ENCODE data around the gene COL23A1. TPM values are rescaled to one million over a fixed set of nuclear protein-coding genes. Genes with fewer than 3 reads are reported as not detected.
"Not testable (repeated sequence)": the region's sequence is repeated elsewhere in the genome, so short reads cannot be mapped to it uniquely, and the experiment has no call there.

COL23A1 gene
- total RNA-seq, 1 experiment from 2014 or later, result 21.7 TPM

DNA sequence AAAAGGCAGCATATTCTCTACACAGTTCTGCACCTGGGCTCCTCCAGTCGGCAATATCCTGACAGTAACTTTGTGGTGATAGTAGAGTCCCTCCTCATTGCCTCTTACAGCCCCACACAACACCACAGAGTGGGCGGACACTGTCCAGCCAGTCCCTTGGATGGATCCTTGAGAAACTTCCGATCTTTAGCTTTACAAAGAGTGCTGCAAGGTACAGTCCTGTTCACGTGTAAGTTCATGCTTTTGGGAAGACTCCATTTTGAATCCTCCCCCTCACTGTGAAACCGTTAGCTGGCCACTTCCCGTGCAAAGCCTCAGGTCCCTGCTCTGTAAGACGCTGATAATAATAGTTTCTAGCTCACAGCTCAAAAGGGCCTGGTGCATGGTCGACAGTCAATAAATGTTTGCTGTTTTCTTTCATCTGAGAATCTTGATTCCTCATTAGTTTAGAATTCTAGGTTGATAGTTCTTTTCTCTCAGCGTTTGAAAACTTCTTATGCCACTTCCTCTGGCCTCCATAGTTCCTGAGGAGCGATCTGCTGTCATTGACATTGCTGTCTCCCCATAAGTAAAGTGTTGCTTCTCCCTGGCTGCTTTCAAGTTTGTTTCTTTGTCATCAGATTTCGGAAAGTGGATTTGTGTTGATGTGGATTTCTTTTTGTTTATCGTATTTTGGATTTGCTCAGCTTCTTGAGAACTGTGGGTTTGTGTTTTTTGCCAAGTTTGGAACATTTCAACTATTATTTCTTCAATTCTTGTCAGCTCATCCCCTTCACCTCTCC lies 82.9 kb downstream of the COL23A1 start:
- DNase-seq (ENCODE audit: low read depth), result no peak

DNA sequence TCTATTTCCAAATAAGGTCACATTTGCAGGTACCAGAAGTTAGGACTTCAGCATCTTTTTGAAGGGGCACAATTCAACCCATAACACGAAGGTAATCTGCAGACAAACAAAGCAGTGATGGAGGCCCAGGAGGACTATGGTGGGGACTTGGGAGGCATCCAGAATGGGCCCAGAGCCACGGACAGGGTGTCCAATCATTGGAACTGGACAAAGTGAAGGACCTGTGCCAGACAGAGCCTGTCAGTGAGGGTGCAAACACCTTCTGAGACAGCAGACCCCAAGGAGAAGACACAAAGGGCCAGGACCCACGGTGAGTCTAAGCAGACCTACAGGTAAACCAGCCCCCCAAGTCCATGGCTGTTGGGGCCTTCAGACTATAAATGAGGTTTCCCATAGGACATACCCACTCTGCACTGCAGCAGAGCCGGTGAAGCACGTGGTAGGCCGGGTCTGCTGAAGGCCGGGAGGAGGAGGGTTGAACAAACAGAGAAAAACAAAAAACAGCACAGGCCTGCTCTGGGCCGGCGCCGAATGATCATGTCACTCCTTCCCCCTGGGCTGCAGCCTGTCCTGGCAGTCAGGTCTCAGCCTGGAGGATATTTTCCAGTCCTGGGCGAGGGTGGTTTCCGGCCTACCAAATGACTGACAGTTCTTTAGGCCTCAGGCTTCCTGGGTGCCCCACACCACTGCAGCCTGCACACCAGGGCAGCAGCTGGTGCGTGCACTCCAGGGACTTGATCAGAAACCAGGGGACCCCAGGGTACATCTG lies 84.4 kb downstream of the COL23A1 start:
- DNase-seq (ENCODE audit: low read depth), result no peak

DNA sequence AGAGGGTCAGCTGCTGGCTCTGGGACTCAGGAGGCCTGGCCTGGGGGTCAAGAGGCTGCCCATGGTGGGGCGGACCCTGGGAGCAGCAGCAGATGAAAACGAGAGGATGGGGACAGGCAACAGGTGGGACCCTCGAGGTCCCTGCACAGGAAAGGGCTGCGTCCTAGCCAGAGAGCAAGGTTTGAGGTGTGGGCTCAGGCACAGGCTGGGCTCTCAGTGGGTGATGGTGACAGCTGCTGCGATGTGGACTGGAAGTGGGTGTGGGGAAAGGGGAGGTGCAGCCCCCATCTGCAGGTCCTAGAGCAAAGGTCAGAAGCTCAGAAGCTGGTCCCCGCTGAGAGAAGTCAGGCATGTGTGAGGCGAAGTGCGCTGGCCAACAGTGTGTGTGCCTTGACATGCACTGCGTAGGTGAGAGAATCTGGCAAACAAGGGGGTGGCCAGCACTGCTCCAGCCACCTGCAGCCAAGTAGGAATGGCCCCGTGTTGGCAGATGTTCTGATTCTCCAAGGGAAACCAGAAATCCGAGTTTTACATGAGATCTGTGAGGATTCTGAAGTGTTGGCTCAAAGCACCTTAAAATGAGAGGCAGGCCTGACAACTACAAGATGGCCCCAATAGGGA lies 85.7 kb downstream of the COL23A1 start:
- no peak for DNase-seq (ENCODE audit: low read depth)

DNA sequence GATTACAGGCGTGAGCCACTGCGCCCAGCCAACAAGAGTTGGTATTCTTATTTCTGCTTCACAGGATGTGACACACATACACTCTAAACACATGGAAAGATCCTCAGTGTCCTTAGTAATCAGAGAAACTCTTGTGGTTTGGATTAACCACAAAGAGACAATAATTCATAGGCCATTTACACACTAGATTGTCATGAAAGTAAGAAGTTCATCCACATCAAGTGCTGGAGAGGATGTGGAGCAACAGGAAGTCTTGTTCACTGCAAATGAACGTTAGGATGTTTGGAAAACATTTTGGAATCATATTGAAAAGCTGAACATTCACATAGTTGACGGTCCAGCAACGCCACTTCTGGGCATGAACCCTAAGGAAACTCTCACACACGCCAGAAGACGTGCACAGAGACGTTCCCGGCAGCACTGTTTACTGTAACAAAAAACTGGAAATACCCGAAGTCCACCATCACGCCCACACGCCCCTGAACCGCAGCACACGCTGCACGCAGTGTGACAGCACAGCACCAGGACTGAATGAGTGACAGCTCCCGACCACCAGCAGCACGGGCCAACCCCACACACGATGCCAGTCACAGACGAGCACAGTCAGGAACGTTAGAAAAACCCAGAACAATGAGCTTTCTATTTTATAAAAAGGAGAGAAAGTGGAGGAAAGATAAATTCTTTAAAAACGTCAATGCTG lies 87.6 kb downstream of the COL23A1 start:
- peak; percentile 72 for DNase-seq (ENCODE audit: low read depth)

- peak; percentile 43 for DNase-seq (ENCODE audit: low read depth)
Measured at GRCh38 chr5:178499352-178499751, 90.8 kb downstream of the COL23A1 start.

DNA sequence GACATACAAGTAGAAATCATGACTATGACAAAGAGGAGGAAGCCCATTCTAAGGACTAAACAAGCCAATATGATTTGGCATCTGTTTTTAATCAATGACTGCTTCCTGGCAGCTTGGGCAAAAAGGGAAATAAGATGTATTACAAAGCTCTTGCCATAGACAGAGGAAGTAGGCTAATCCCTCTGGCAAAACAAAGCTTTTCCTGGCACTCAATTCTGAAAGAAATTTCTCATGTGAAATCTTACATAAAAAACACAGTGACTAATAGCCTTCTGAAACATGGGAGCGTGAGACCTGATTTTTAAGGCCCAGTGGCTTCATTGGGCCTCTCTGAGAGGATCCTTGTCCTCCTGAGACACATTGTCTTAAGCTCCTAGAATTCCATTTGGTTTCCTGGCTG lies 93.6 kb downstream of the COL23A1 start:
- peak; percentile 74 for DNase-seq (ENCODE audit: low read depth)

DNA sequence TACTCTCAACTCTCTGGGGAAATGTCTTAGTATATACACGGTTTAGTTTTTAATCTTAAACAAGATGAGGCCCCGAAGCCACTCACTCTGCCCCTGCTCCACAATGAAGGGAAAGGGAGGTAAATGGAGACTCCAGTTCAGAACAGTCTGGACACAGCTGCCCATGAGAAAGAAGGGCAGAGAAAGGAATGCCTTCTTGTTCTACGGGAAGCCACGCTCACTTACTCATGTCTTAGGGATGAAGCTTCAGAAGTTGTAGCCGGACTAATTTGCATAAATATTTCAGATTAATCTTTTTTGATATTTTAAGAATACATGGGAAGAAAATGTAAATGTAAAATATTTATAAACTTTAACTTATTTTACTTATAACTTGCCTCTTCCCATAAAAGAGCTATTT lies 94.0 kb downstream of the COL23A1 start:
- peak; percentile 51 for DNase-seq (ENCODE audit: low read depth)

- DNase-seq (ENCODE audit: low read depth), result no peak
Measured at GRCh38 chr5:178495706-178496105, 94.5 kb downstream of the COL23A1 start.

DNA sequence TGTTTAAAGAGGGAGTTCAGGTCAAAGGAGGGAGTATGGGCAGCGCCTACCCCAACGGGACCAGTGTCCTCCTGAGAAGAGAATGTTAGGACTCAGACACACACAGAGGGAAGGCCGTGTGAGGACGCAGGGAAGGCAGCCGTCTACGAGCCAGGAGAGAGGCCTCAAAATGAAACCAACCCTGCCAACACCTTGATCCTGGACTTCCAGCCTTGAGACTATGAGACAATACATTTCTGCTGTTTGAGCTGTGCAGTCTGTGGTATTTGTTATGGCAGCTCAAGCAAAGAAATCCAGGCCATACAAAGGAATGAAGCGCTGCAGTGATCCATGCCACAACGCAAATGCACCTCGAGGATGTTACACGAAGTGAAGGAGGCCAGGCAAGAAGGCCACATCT lies 97.9 kb downstream of the COL23A1 start:
- no peak for DNase-seq (ENCODE audit: low read depth)

DNA sequence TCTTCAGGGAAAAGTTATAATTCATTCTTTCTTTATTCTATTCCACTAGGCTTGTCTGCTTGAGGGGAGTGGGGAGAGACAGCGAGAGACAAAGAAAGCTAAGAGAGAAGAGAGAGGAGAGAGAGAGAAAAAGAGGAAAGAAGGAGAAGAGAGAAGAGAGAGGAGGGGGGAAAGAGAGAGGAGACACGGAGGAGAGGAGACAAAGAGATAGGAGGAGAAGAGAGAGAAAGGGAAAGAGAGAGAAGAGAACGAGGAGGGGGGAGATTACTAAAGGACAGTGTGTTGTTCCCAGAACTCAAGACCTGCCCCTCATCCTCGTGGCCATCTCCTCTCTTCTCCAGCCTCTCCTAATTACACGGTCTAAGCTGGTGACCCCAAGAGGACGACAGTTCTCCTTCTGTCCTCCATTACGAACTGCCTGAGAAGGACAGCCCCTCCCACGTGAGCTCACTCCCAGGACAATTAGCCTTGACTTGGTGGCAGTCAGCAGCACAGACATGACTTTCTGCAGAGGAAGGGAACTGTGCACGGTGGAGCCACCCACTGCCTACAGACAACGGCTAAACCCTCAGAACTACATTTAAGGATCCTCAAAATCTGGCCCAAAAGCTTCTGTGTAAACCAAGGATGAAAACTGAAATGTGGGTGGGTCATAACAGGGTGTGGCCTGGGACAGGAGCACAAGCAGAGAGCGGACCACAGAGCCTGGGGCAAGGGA lies 99.1 kb downstream of the COL23A1 start:
- DNase-seq (ENCODE audit: low read depth), result no peak

GRCh38 chr5:178489271-178489976 lies 100.8 kb downstream of the COL23A1 start:
- DNase-seq (ENCODE audit: low read depth), result no peak

GRCh38 chr5:178488696-178489095 lies 101.5 kb downstream of the COL23A1 start:
- DNase-seq (ENCODE audit: low read depth), result no peak

GRCh38 chr5:178487911-178488600 lies 102.1 kb downstream of the COL23A1 start:
- DNase-seq (ENCODE audit: low read depth), result no peak

DNA sequence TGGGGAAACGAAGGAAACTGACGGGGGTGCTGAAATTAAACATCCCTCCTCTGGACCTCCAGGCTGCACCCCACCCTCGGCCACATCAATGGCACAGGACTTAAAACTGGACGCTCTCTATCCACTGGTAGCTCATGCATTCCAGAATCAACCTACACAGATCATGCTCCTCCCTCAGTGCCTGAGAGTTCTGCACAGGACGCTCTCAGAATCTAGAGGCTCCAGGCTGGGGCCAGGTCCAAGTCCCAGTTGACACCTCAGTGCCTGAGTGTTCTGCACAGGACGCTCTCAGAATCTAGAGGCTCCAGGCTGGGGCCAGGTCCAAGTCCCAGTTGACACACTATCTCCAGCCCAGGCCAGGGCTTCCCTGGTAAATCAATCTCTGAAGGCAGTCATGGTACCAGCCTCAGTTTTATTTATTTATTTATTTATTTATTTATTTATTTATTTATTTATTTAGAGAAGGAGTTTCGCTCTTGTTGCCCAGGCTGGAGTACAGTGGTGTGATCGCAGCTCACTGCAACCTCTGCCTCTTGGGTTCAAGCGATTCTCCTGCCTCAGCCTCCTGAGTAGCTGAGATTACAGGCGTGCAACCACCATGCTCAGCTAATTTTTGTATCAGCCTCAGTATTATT lies 103.2 kb downstream of the COL23A1 start:
- DNase-seq (ENCODE audit: low read depth), result not testable (repeated sequence)

- DNase-seq (ENCODE audit: low read depth), result no peak
Measured at GRCh38 chr5:178486239-178486641, 104.0 kb downstream of the COL23A1 start.

DNA sequence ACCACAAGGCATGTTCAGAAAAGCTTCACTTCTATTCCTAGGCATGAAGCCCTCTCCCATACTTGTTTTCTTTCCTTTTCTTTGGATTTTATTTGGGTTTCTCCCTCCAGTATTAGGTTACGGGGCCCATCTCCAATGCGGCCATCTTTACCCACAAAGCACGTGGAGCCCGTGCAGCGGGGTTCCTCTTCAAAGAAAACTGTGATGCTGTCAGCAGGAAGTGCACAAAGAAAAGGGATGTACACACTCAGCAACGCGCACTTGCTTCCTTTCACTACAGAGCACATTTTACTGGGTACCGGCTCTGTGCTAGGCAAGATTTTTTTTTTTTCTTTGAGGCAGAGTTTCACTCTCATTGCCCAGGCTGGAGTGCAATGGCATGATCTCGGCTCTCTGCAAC lies 106.6 kb downstream of the COL23A1 start:
- DNase-seq (ENCODE audit: low read depth), result peak; percentile 73

DNA sequence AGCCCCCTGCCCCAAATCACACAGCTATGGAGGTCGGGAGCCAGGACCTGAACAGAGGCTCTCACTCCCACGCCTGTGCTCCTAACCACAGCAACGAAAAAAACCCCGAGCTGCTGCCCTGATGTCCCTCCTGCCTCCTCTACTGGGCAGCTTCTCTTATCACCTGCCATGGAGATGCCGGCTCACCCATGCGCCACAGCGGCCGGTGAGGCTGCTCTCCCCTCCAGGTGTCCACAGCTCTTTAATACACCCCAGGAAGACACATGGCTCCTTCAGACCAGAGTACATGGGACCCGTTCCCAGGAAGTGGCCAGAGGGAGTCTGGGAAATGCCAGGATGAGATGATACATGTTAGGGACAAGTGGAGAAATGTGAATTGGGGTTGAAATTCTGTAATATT lies 110.9 kb downstream of the COL23A1 start:
- DNase-seq (ENCODE audit: low read depth), result no peak

GRCh38 chr5:178478370-178478769 lies 111.8 kb downstream of the COL23A1 start:
- DNase-seq (ENCODE audit: low read depth), result no peak

- DNase-seq (ENCODE audit: low read depth), result no peak
Measured at GRCh38 chr5:178477802-178478201, 112.4 kb downstream of the COL23A1 start.

All from Daoy (cell line).